HG03439 (cell line): ENCODE data around the gene C3orf18.

Experiments
- ATAC-seq: cut with Tn5 transposase; IDR thresholded peaks from one replicate; pipeline ENCODE4 v1.9.1; 2021; ENCODE audit warnings: mild to moderate bottlenecking, moderate library complexity; ENCODE audit not compliant: unreplicated experiment

C3orf18 gene

DNA sequence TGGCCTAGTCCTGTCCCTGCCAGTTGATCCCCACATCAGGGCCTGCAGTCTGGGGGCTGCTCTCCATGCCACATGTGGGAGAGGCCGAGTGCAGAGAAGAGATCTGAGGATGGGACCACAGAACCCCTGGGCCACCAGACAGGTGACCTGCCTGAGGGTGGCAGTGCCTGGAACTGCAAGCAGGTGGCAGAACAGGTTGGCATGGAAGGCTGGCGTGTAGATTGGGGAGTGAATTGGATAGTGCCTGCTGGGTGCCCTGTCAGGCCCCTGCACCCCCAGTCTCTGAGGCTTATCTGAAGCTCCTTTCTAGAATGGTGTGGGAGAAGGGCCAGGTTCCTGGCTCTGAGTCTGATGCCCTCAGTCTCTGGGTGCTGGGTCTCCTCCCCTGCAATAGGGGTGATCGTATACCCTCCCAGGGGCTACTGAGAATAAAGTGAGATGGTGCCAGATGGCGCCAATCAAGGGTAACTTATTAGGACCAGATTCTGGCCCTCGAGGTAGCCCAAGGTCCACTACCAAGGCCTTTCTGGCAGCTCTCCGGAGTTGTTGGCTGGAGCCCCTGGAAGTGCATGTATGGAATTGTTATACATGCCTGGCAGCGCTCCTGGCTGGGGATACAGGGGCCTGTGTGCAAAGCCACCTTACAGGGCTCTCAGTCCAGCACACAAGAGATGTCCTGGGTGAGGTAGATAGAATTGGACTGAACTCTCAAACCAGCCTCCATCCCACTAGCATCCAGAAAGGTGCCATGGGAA is 15.7 kb downstream of the C3orf18 start:
- ATAC-seq, result no peak

DNA sequence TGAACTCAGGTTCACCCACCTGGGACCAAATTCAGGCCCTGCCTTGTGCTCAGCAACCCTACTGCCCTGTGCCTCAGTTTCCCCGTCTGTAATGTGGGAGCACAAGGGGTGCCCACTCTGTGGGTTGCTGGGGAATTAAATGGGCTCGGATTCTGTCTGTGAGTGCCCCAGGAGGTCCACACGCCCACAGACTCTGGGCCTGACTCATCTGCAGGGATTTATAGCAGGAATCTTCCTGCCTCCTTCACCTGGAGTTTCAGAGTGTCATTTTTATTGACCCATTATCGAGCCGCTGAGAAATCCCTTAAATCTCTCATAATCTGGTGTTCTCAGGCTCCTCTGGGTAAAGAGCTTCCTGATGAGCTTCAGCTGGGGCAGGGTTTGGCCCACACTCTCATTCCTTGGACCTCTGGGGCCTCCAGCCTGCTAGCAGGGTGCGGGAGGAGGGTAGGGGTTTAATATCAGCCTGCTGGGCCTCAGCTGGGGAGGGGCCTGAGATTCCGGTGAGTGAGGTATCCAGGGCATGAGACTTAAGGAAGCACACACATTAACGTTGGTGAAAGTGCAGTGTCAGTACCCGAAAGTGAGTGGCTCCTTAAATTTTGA is 16.4 kb downstream of the C3orf18 start:
- ATAC-seq, result no peak

DNA sequence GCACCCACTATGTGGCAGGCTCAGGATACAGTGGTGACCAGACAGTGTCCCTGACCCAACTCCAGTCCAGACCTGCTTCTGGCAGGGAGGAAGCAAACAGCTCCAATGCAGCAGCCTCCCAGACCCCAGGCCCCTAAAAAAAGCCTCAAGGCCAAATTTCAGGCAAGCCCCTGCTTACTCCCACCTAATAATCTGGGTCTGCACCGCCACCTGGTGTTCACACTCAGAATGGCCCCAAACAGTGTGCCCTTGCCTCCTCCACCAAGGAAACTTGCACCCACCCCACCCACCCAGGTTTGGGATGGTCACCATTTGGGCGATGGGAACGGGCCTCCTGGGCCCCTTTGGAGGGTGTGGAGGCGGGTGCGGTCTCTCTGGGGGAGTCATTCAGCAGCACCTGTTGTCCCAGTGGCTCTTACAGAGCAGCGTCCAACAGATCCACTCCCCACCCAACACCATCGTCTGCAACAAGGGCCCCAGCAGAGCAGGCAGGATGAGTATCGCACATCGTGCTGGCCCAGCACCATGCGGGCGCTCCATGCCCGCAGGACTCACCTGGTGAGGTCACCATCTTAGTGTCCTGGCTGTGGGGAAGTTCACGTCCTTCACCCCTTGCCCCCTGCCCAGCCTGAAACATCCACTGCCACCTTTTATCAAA is 17.3 kb downstream of the C3orf18 start:
- no peak for ATAC-seq

DNA sequence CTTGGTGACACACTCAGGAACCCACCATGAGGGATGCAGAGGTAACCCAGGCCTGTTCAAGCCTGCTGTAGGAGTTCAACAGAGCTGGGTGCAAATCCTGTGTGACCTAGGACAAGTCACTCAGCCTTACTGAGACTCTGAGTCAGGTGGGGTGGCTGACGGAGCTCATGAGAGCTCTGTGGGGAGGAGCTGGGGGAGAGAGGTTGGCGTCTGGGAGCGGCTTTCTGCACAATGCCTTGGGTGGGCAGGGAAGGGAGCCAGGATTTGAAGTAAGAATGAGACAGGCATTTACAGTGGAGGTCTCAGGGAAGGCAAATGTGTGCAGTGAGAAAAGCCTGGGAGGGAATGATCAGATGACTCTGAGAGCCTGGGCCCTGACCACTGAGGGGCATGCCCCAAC is 18.3 kb downstream of the C3orf18 start:
- ATAC-seq, result no peak

DNA sequence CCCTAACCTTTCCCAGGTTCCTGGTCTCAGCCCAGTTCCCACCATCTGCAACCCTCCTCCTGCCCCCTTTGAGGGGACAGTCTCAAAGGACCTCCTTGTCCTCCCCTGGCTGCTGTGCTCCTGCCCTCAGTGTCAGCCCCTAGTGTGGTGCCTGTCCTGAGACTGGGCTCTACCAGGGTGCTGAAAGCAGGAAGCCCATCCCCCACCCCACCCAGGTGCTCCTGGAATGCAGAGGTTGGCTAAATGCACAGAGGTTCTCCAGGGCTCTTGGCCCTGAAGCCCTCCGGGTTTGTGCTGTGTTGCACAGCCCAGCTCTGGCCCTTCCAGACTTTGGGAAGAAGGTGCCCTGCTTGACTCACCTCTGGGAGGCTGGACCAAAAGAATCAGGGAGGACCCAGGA is 21.8 kb downstream of the C3orf18 start:
- ATAC-seq, result no peak

DNA sequence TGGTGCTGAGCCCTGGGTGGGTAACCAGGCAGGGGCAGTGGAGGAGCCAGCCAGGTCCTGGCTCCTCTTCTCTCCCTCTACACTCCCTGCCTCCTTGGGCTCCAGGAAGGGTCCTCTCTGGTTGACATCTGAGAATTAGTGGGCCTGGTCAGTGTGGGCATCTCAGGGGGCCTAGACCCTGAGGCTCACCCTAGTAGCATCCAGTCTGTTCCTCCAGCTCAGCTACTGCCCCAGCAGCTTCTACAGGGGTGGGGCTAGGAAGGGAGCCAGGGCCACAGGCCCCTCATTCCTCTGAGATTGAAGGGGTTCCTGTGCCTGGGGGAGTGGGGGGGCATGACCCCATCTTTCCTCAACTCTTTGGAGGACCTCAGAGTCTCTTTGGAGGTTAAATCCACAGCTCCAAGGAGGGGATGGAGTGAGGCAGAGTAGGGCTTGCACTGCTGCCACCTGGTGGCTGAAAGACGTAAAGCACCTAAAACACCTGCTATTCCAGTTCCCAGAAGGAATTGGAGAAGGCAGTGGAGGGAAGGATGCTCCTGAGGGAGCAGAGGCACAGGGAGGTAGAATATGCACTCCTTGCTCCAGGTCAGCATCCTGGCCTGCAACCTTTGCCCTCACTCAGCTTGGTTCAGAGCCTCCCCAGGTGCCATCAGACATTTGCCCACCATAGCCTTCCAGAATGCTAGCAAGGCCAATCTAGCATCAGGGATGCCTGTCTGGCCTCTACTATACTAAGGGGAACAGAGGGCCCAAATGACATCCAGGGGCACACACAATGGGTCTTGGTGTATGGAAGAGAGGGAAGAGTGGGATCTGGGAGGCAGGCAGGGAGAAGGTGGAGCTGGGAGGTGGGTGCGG is 25.1 kb downstream of the C3orf18 start:
- ATAC-seq, result no peak

DNA sequence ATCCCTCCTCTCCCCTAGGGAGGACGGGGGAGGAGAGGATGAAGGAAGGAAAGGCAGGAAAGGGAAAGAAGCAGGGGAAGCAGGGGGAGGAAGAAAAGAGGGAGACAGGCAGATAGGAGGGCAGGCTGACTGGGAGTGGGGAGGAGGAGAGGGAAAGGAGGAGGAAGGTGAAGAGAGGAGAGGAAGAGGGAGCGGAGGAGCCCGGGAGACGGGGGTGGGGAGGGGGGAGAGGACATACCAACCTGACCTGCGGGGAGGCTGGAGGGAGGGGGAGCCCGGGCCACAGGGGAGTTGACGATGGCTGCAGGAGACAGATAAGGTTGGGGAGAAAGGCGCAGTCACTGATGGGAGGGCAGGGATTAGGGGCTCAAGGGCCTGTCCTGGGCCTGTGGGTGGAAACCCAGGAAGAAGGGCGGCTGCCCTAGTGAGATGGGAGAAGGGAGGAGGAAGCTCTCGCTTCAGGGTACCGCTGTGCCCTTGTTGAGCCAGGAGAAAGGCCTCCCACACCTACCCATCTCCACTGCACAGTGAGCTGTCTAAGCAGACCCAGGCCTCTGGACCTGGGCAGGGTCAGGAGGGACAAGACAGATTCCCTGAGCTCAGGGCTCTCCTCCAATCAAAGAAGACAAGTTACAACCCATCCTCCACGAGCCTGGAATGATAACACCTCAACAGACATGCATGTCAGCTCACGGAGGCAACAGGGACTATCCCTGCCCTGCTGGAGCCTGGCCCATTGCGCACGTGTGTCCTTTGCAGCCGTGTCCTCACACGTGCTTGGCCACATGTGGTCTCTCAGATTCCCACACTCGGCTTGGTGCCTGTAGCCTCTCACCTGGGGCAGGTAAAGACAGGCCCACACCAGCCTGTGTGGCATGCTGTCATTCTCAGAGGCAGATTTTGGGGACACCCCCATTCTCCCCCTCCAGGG is 27.9 kb downstream of the C3orf18 start:
- ATAC-seq, result no peak

DNA sequence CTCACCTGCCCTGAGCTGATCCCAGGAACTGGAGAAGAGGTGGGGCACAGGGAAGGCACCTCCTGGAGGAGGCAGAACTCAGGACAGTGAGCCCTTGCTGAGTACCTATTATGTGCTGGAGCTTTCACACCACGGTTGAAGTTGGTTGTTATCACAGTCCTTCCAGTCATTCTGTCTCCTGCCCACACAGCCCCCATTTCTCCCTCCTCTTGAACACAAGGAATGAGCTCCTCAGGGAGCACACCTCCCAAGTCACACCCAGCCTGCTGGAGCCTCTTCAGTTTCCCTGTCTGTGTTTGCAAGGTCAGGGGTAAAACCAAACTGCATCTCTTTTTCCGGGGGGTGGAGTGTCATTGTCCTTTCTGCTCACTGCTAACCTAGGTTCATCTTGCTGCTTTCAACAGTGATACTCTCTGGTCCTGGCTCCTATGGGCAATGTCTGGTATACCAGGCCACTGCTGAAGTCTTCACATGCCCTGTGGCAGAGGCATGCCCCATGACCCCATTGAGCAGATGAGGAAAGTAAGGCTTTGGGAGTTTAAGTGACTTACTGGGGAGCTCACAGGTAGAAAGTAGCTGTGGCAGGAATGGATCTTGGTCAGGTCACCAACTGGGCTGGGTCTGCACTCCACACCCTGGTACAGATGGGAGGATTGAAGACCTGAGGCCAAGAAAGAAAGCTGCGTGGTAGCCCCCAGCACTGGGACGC is 30.0 kb downstream of the C3orf18 start:
- no peak for ATAC-seq

DNA sequence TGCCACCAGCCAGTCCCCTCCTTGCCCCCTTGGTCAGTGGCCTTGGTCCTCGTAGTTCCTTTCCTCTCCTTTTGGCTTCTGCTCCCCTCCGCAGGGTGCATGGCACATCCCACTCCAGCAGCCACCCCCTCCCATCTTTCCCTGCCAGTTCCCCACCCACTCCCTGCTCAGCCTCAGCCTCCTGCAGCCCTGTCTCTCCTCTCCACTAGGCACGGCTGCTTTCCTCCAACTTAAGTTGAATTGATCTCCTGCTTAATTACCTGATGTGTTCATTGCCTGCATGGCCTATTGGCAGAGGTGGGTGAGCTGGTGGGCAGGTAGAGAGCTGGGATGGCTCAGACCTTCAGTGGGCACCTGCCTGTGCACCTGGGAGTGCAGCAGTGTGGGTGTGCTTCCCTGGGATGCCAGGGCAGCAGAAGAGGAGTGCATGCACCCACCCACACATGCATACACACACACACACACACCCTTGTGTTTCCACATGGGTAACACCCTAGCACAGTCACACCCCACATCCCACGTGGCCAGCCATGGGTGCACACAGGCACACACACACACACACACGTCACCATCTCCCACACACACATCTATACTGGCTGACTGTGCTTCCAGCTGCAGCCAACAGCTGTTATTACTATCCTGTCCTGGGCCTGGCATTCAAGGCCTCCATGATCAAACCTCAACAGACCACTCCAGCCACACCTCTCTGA is 30.9 kb downstream of the C3orf18 start:
- ATAC-seq, result no peak

DNA sequence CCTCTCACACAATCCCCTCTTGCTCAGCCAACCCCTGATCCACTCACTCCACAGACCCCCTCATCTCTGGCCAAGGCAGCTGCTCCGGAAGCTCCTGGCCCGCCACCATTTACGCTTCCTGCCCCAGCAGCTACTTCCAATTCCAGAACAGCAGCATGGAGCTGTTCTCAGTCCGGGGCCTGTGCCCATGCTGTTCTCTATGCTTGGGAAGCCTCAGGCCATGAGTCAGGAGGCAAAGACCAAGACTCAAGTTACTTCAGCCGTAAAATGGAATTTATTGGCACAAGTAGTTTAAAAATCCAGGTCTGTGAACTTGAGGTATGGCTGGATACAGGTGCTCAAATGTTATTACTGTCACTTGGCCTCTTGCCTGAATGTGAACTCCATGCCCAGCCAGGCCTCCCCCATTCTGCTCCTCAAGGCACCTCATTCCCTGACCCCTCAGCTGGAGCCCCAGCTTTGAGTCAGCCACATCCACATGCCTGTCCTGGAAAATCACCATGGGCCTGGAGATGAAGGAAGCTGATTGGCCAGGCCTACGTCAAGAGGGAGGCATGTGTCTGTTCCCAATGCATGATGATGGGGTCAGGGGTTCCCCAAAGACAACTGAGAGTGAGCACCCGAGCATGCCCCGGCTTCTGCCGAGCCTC is 32.7 kb downstream of the C3orf18 start:
- no peak for ATAC-seq

DNA sequence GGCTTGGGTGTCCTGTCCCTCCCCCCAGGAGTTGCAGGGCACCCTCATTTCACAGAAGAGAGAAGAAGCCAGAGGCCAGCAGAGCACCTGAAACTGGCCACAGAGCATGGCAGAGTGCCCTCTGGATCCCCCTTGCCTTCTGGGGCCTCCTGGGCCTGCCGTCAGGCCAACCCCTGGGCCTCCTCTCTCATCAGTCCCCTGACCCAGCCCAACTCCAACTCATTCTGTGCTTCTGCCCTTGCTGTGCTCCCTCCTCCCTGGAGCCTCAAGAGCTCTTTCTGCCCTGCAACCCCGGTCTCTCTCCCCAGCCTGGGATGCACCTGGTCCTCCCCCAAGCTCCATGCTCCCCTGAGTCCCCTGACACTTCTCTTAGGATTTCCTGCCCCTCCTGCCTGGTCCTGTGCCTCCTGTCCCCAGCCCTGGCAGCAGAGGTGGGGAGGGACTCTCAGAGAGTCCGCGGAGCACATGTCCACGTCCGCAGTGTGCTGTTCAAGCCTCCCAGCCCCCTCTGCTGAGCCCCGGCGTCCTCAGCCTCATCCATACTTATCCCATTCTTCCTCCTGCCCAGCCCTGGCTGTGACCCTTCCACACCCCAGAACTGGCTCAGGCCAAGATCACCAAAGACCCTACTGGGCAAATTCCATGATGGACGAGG is 33.6 kb downstream of the C3orf18 start:
- no peak for ATAC-seq

DNA sequence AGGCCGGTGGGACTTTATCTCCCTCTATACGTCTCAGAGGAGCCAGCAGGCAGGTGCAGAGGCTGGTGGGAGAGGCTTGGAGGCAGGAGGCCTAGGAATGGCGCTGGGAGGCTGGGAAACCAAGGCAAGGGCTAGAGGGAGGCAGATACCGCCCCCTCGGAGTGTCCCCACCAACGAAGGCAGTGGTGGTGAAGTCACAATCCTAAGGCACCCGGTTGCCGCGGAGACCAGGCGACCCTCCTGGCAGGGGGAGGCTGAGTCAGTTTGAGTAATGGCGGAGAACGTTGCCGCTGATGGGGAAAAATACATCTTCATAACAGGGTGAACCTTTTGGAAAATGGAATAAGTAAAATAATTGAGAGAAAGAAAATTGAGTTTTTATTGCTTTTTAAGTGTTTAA is 34.2 kb downstream of the C3orf18 start:
- ATAC-seq, result no peak

DNA sequence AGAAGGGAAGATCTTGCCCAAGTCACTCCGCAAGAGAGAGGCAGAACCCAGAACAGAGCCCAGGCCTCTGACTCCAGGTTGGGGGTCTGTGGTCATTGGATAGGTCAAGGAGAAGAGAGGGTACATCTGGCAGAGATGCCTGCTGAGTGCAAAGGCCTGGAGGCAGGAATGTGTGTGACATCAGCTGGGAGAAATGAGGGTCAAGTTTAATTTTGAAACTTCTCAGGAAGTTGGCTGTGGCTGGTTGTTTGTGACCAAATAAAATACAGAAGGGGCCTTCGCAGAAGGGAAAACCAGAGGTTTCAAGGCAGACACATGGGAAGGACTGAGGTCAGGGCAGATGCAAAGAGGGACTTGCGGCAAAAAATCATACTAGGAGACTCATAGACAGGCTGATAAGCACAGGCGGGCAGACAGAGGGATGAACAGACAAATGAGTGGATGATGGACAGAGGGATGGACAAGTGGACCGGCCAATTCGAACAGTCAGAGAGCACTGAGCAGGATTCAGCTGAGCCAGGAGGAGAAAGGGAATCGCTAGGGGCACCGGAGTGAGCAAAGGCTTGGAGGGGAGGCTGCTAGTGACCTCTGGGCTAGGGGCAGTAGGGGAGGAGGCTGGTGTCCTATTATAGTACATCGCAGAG is 35.4 kb downstream of the C3orf18 start:
- ATAC-seq, result no peak

DNA sequence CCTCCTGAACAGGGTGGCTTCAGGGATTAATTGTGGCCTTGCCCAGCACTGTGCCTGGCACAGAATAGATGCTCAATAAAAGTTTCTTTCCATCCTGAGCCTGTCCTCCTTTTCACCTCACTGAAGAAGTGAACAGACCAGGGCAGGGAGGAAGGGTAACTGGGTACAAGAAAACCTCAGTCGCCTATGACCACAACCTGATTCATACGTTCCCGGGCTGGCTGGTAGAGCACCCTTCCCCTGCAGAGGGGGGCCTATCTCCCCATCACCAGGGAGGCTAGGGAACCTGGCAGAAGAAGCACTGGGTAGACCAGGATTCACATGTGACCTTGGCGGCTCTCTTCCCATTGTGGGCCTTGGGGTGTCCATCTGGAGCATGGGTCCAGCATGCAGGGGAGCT is 36.3 kb downstream of the C3orf18 start:
- ATAC-seq, result no peak

DNA sequence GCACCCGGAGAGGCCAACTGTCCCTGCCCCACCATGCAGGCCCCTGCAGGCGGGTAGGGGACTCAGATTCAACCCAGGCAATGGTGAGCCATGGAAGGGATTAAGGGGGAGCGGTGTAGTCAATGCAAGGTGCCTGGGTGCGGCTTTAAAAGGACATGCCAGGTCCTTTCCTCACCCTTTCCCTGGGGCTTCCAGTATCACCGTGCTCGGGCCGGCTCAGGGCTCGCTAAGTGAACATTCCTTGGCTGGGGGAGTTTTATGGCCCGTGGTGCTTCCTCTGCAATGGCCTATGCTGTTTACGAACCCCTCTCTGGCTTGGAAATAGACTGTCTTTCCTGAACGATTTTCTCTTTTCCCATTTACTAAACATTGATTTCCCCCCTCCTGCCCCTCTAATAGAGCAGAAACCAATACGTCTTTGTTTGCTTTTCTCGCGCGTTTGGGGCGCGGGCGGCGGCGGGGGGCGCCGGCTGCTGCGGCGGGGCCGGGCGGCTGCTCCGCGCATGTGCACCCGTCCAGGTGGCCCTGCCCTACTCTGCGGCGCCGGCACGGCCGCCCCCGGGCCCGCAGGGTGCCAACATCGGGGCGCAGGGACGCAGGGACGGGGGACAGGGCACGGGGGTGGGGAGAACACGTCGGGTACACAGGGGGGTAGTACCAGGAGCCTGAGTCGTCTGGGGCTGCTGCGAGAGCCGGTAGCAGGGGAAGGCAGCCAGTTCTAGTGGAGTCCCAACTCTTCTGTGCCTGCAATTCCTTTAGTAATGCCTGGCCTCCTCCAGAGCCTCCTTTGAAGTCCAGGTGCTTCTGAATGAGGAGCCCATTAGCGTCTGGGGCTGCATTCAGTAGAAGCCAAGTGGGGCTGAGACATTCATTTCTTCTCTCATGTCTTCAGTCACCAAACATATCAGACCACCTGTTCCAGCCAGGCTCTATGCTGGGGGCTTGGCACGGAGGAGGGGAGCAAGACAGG is 37.3 kb downstream of the C3orf18 start:
- ATAC-seq, result no peak

DNA sequence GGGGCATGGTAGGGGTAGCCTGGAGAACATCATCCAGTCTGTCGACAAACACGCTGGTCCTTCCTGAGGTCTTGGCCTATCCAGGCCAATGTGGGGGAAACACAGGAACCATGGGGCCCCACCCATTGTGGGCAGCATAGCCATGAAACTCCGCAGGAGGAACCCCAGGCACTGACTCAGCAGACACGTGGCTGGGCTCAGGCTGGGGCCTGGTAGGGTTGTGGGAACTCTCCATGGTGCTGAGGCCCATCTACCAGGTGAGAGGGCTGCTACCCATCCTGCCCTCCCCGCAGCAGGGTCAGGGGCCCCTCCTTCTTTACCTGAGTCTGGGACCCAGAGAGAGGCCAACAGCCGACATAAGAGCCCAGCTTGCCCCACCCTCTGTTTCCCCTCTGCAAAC is 41.6 kb downstream of the C3orf18 start:
- ATAC-seq, result no peak
